Neuronal stem cell (in vitro differentiated cells): Measurements from ENCODE around the gene PBOV1.
A peak's percentile ranks its signal among the peaks of the same experiment; 100 is the strongest.

Source experiments
- DNase-seq: peaks from one replicate; pipeline ENCODE4 v3.0.0-alpha.2; 2013; ENCODE audit warnings: low spot score
- H2AFZ ChIP-seq: one replicate; pipeline ENCODE4 v1.6.1; 2013; ENCODE audit warnings: mild to moderate bottlenecking, low read length, inconsistent platforms
- H2AK5ac ChIP-seq: 2 replicates; pipeline ENCODE4 v1.6.1; 2013; ENCODE audit warnings: low read depth, mild to moderate bottlenecking, inconsistent platforms, low read length, moderate library complexity, mixed read lengths
- H2BK120ac ChIP-seq: 2 replicates; pipeline ENCODE4 v1.6.1; 2013; ENCODE audit warnings: low read depth, mild to moderate bottlenecking, inconsistent platforms, low read length, moderate library complexity, mixed read lengths
- H2BK12ac ChIP-seq: one replicate; pipeline ENCODE4 v1.6.1; 2013; ENCODE audit warnings: low read length, inconsistent platforms
- H2BK15ac ChIP-seq: 2 replicates; pipeline ENCODE4 v1.6.1; 2013; ENCODE audit warnings: mild to moderate bottlenecking, low read length, inconsistent platforms, mixed read lengths
- H2BK5ac ChIP-seq: one replicate; pipeline ENCODE4 v1.6.1; 2013; ENCODE audit warnings: inconsistent platforms, mild to moderate bottlenecking, low read length, moderate library complexity
- H3K14ac ChIP-seq: one replicate; pipeline ENCODE4 v1.6.1; 2013; ENCODE audit warnings: low read length, inconsistent platforms
- H3K18ac ChIP-seq: 2 replicates; pipeline ENCODE4 v1.6.1; 2013; ENCODE audit warnings: low read length, inconsistent platforms
- H3K23ac ChIP-seq: 2 replicates; pipeline ENCODE4 v1.6.1; 2013; ENCODE audit warnings: low read depth, mild to moderate bottlenecking, mixed read lengths, low read length, inconsistent platforms; ENCODE audit not compliant: poor library complexity
- H3K27ac ChIP-seq: replicated peaks from 3 replicates; pipeline ENCODE4 v1.5.1; 2013; ENCODE audit warnings: low read length, inconsistent platforms
- H3K27me3 ChIP-seq, 3 experiments: 2 replicates each; pipeline ENCODE4 v1.6.1; 2013; ENCODE audit warnings: low read length in 3 of 3, mild to moderate bottlenecking in 2 of 3, inconsistent platforms in 1 of 3, low read depth in 1 of 3, mixed read lengths in 1 of 3, moderate library complexity in 1 of 3; ENCODE audit not compliant: control insufficient read depth in 3 of 3, insufficient read depth in 3 of 3
- H3K36me3 ChIP-seq, 2 donors: replicated peaks in 1 of 2; 2 replicates each; pipeline ENCODE4 v1.6.1; 2013; ENCODE audit warnings: low read length in 2 of 2; ENCODE audit not compliant: control insufficient read depth in 2 of 2, insufficient read depth in 2 of 2
- H3K4ac ChIP-seq: 2 replicates; pipeline ENCODE4 v1.6.1; 2013; ENCODE audit warnings: inconsistent platforms, mild to moderate bottlenecking, low read length, moderate library complexity
- H3K4me1 ChIP-seq, 2 donors: 1 replicate in 1 of 2; 2 replicates in 1 of 2; pipeline ENCODE4 v1.6.1; 2013; ENCODE audit warnings: low read length in 2 of 2, low read depth in 1 of 2; ENCODE audit not compliant: control insufficient read depth in 2 of 2, insufficient read depth in 1 of 2
- H3K4me2 ChIP-seq: one replicate; pipeline ENCODE4 v1.6.1; 2013; ENCODE audit warnings: mild to moderate bottlenecking, low read length, inconsistent platforms; ENCODE audit not compliant: insufficient read depth, poor library complexity, severe bottlenecking
- H3K4me3 ChIP-seq, 2 donors: 2 replicates each; pipeline ENCODE4 v1.5.1; 2013; ENCODE audit warnings: low read length in 2 of 2, mild to moderate bottlenecking in 2 of 2, inconsistent platforms in 1 of 2, moderate library complexity in 1 of 2
- H3K79me1 ChIP-seq: one replicate; pipeline ENCODE4 v1.6.1; 2013; ENCODE audit warnings: low read depth, mild to moderate bottlenecking, inconsistent platforms, low read length, moderate library complexity
- H3K9ac ChIP-seq: one replicate; pipeline ENCODE4 v1.6.1; 2013; ENCODE audit warnings: mild to moderate bottlenecking, low read depth, low read length, inconsistent platforms; ENCODE audit not compliant: poor library complexity
- H3K9me3 ChIP-seq, 2 donors: replicated peaks in 1 of 2; 2 replicates each; pipeline versions ENCODE3 to v1.6.1; 2013; ENCODE audit warnings: low read length in 2 of 2, mild to moderate bottlenecking in 2 of 2, inconsistent platforms in 1 of 2, low read depth in 1 of 2, mixed read lengths in 1 of 2, moderate library complexity in 1 of 2; ENCODE audit not compliant: control insufficient read depth in 2 of 2, insufficient read depth in 1 of 2
- H4K8ac ChIP-seq: one replicate; pipeline ENCODE4 v1.6.1; 2013; ENCODE audit warnings: low read depth, mild to moderate bottlenecking, inconsistent platforms, low read length, moderate library complexity
- H4K91ac ChIP-seq: one replicate; pipeline ENCODE4 v1.6.1; 2013; ENCODE audit warnings: low read length, low read depth, mild to moderate bottlenecking, inconsistent platforms; ENCODE audit not compliant: poor library complexity
- WGBS, 2 donors: extraction: QIAGEN DNeasy Blood & Tissue Kit; methylation state at CpG; one replicate each; pipeline ENCODE4 v1.1.7; 2013; ENCODE audit warnings: missing lambda C conversion rate in 2 of 2, mixed read lengths in 1 of 2; ENCODE audit not compliant: insufficient read length in 2 of 2, insufficient replicate concordance in 1 of 2; ENCODE audit errors: extremely low coverage in 2 of 2; 5-methylcytosine and 5-hydroxymethylcytosine counted together

Gene PBOV1

DNA sequence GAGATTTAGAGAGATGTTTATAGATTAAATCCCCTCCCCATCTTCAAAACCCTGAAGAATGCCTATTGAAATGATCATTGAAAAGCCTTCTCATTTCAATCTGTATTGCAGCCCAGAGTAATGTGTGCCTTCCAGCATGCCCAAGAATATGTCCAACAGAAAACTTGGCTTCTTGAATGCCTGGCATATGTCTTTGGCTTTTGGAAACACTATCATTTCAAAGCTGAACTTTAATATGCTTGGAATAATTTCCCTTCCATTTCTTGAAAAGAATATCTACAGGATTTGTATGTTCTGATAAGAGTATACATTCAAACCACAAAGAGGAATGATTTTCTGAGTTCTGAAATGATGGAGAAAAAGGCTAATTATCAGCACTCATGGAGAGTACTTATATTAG, 11.9 kb upstream of the PBOV1 start:
- Histone ChIP-seq H3K27me3 (peaks cover 0 to under 1% (median 0%) of the 10 kb centered on the region in 3 experiments), H3K4me3 (no peak overlapping the region), H3K9me3 (no peaks in the 10 kb centered on the region), H3K27ac (no peak overlapping the region), H2BK120ac (no peak overlapping the region), H3K23ac (no peak overlapping the region), H3K79me1 (no peaks in the 10 kb centered on the region), H2BK5ac (no peak overlapping the region), H3K14ac (no peak overlapping the region), H3K9ac (no peak overlapping the region), H3K4me2 (no peak overlapping the region), H2BK15ac (no peak overlapping the region), H4K91ac (no peak overlapping the region), H2AFZ (no peak overlapping the region), H4K8ac (no peak overlapping the region), H3K4me1 (peaks cover 0 to 7% of the 10 kb centered on the region in 2 donors), H2AK5ac (no peak overlapping the region), H3K18ac (no peak overlapping the region), H3K36me3 (no peaks in the 10 kb centered on the region), H3K4ac (no peak overlapping the region), H2BK12ac (no peak overlapping the region)
- DNase-seq = no peak

DNA sequence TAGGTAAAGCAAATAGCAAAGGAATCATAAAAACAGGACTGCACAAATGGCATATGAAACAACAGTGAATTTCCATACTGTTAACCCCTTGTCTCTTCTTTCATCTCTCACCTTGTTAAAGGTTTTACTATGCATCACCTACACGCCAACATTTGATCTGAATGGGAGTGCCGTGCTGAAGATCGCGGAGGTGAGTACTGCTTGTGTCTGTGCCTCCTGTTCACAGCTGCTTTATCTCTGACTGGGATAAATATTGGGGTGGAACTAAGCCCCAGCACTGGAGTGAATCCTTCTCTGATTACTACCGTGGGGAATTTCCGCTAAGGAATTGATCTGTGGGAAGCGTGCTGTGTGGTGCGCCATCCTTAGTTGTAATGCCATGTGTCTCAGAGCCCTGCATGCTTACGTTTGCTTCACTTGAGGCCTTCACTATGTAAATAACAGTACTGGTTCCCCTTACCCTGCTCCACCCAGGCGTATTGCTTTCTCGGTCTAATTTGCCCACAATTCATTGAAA, 11.4 kb upstream of the PBOV1 start:
- Histone ChIP-seq H3K4me1 (peaks cover 0 to 7% of the 10 kb centered on the region in 2 donors), H2AFZ (no peak overlapping the region), H2AK5ac (no peak overlapping the region), H3K23ac (no peak overlapping the region), H3K14ac (no peak overlapping the region), H3K4me3 (no peak overlapping the region), H3K27ac (no peak overlapping the region), H3K27me3 (peaks cover 0 to 3% (median 0%) of the 10 kb centered on the region in 3 experiments), H3K4me2 (no peak overlapping the region), H3K9me3 (no peaks in the 10 kb centered on the region), H3K9ac (no peak overlapping the region), H3K18ac (no peak overlapping the region), H2BK15ac (no peak overlapping the region), H2BK5ac (no peak overlapping the region), H3K36me3 (no peaks in the 10 kb centered on the region), H2BK120ac (no peak overlapping the region), H3K79me1 (no peaks in the 10 kb centered on the region), H4K91ac (no peak overlapping the region), H3K4ac (no peak overlapping the region), H2BK12ac (no peak overlapping the region), H4K8ac (peak overlapping the region; percentile 29)
- WGBS, 2 donors = no CpG with 5 or more reads among the region's 11 CpGs
- no peak for DNase-seq

DNA sequence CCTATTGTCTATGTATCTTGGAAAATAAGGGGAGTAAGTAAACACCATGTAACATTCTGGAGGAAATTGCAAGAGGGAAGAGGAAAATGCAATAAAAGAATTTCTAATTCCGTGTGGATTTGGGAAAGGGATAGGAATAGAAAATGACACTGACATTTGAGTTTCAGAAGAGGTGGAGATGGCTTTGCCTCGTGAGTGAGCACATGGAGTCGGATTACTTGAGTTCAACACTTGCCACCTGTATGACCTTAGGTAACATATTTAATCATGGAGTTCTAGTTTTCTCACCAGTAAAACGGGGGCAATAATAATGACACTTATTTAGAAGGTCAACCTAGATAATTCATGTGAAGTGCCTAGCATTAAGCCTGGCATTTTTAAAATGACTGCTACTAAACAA, 10.8 kb upstream of the PBOV1 start:
- Histone ChIP-seq H3K18ac (no peak overlapping the region), H3K9me3 (no peaks in the 10 kb centered on the region), H2BK120ac (no peak overlapping the region), H3K79me1 (no peaks in the 10 kb centered on the region), H3K9ac (no peak overlapping the region), H2BK5ac (no peak overlapping the region), H3K4me3 (no peak overlapping the region), H3K4me2 (no peak overlapping the region), H3K4ac (no peak overlapping the region), H2BK15ac (no peak overlapping the region), H2AFZ (no peak overlapping the region), H3K14ac (no peak overlapping the region), H4K8ac (no peak overlapping the region), H3K27me3 (peaks cover 0 to 3% (median 0%) of the 10 kb centered on the region in 3 experiments), H3K27ac (no peak overlapping the region), H3K36me3 (no peaks in the 10 kb centered on the region), H3K23ac (no peak overlapping the region), H2AK5ac (no peak overlapping the region), H3K4me1 (peaks cover 0 to 7% of the 10 kb centered on the region in 2 donors), H4K91ac (no peak overlapping the region), H2BK12ac (no peak overlapping the region)
- no peak for DNase-seq
- WGBS, 2 donors = no CpG with 5 or more reads among the region's 4 CpGs

DNA sequence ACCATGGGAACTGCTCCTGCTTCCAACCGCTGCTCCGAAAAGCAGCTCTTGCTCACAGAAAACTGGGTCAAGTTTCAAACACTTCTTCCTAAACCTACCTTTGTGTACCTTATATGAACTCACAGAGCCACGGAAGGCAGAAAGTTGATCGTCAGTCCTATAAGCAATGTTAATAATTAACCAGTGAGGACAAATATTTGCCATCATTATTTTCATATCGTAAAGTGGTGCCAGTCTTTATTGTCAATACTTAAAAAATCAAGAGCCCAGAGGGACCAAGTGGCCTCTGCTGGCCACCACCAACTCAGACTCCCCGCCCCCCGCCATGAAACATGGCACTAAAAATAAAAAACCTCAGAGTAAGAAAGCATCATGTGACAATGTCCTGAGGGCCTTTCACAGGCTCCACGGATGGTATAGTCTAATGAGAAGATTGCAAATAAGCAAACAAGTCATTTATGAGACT, 9.1 kb upstream of the PBOV1 start:
- no CpG with 5 or more reads among the region's 8 CpGs for WGBS, 2 donors
- Histone ChIP-seq H3K27ac (no peak overlapping the region), H3K36me3 (no peaks in the 10 kb centered on the region), H2BK120ac (no peak overlapping the region), H3K9ac (no peak overlapping the region), H3K23ac (no peak overlapping the region), H3K27me3 (peaks cover 0 to 3% (median 0%) of the 10 kb centered on the region in 3 experiments), H2BK12ac (no peak overlapping the region), H2AFZ (no peak overlapping the region), H4K8ac (no peak overlapping the region), H3K14ac (no peak overlapping the region), H3K18ac (no peak overlapping the region), H3K4ac (no peak overlapping the region), H2BK5ac (no peak overlapping the region), H2AK5ac (no peak overlapping the region), H4K91ac (no peak overlapping the region), H3K4me3 (no peak overlapping the region), H3K9me3 (no peaks in the 10 kb centered on the region), H3K4me2 (no peak overlapping the region), H3K79me1 (no peaks in the 10 kb centered on the region), H2BK15ac (no peak overlapping the region), H3K4me1 (peaks cover 0 to 7% of the 10 kb centered on the region in 2 donors)
- no peak for DNase-seq
